ENCODE data around the gene DYSF. TPM values are rescaled to one million over a fixed set of nuclear protein-coding genes. Genes with fewer than 3 reads are reported as not detected.

DYSF gene
- total and polyA plus RNA-seq, 2 donors from 2014 or later, result 11.3 to 19.8 TPM

- Histone ChIP-seq H3K27ac (ENCODE audit: low read depth in 2 of 2, low read length in 2 of 2) (peak overlapping the region; percentile 22 to 41), H3K9me3 (ENCODE audit: control insufficient read depth in 2 of 3, insufficient read depth in 1 of 3, low read length in 3 of 3) (no peaks in the 10 kb centered on the region), H3K4me3 (ENCODE audit: low read length in 3 of 3) (peak overlapping the region in 1 of 3 donors; percentile 31), H3K9ac (ENCODE audit: low read length in 3 of 3) (no peak overlapping the region), H3K4me1 (ENCODE audit: control insufficient read depth in 2 of 3, insufficient read depth in 2 of 3, low read depth in 1 of 3, low read length in 3 of 3) (peaks cover 0 to 5% (median 2%) of the 10 kb centered on the region in 3 donors), H3K36me3 (ENCODE audit: control insufficient read depth in 2 of 3, insufficient read depth in 3 of 3, low read length in 3 of 3) (no peaks in the 10 kb centered on the region), H3K27me3 (ENCODE audit: control insufficient read depth, insufficient read depth, low read length) (peaks cover 5% of the 10 kb centered on the region)
- TF ChIP-seq, protein P1, sequence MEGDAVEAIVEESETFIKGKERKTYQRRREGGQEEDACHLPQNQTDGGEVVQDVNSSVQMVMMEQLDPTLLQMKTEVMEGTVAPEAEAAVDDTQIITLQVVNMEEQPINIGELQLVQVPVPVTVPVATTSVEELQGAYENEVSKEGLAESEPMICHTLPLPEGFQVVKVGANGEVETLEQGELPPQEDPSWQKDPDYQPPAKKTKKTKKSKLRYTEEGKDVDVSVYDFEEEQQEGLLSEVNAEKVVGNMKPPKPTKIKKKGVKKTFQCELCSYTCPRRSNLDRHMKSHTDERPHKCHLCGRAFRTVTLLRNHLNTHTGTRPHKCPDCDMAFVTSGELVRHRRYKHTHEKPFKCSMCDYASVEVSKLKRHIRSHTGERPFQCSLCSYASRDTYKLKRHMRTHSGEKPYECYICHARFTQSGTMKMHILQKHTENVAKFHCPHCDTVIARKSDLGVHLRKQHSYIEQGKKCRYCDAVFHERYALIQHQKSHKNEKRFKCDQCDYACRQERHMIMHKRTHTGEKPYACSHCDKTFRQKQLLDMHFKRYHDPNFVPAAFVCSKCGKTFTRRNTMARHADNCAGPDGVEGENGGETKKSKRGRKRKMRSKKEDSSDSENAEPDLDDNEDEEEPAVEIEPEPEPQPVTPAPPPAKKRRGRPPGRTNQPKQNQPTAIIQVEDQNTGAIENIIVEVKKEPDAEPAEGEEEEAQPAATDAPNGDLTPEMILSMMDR (IDR thresholded peaks at IDR 0.05; ENCODE audit: borderline replicate concordance, extremely low read depth, insufficient read depth), result no peak
- intact Hi-C loops (cut with DNase I), result loop anchor here (5.0 kb wide), 1 partner anchor 607 kb away; no protein-coding TSS in a partner anchor
- no peak for FAIRE-seq
- peak in 2 of 5 donors; percentile 18 to 29 for DNase-seq
Measured at GRCh38 chr2:71544919-71545571, 91.7 kb downstream of the DYSF start.

GRCh38 chr2:71545572-71546274 is 92.4 kb downstream of the DYSF start:
- peak overlapping the region in 1 of 3 donors; percentile 31 for H3K4me3 ChIP-seq (ENCODE audit: low read length in 3 of 3)
- H3K9me3 ChIP-seq (ENCODE audit: control insufficient read depth in 2 of 3, insufficient read depth in 1 of 3, low read length in 3 of 3), result no peaks in the 10 kb centered on the region
- no peak overlapping the region for H3K9ac ChIP-seq (ENCODE audit: low read length in 3 of 3)
- TF ChIP-seq, protein P1 (IDR thresholded peaks at IDR 0.05; ENCODE audit: borderline replicate concordance, extremely low read depth, insufficient read depth), result peak; percentile 73
- intact Hi-C loops (cut with DNase I), result loop anchor here (5.0 kb wide), 1 partner anchor 607 kb away; no protein-coding TSS in a partner anchor
- peaks cover 5% of the 10 kb centered on the region for H3K27me3 ChIP-seq (ENCODE audit: control insufficient read depth, insufficient read depth, low read length)
- H3K4me1 ChIP-seq (ENCODE audit: control insufficient read depth in 2 of 3, insufficient read depth in 2 of 3, low read depth in 1 of 3, low read length in 3 of 3), result peaks cover 0 to 5% (median 2%) of the 10 kb centered on the region in 3 donors
- DNase-seq (peak; percentile 62 to 87 (median 80)), FAIRE-seq (no peak)
- H3K36me3 ChIP-seq (ENCODE audit: control insufficient read depth in 2 of 3, insufficient read depth in 3 of 3, low read length in 3 of 3), result no peaks in the 10 kb centered on the region
- peak overlapping the region in 1 of 2 donors; percentile 22 for H3K27ac ChIP-seq (ENCODE audit: low read depth in 2 of 2, low read length in 2 of 2)

GRCh38 chr2:71546275-71546638 is 92.9 kb downstream of the DYSF start:
- peaks cover 5% of the 10 kb centered on the region for H3K27me3 ChIP-seq (ENCODE audit: control insufficient read depth, insufficient read depth, low read length)
- no peak for FAIRE-seq
- no peak overlapping the region for H3K9ac ChIP-seq (ENCODE audit: low read length in 3 of 3)
- no peak overlapping the region for H3K4me3 ChIP-seq (ENCODE audit: low read length in 3 of 3)
- no peaks in the 10 kb centered on the region for H3K36me3 ChIP-seq (ENCODE audit: control insufficient read depth in 2 of 3, insufficient read depth in 3 of 3, low read length in 3 of 3)
- DNase-seq, result no peak
- no peaks in the 10 kb centered on the region for H3K9me3 ChIP-seq (ENCODE audit: control insufficient read depth in 2 of 3, insufficient read depth in 1 of 3, low read length in 3 of 3)
- no peak overlapping the region for H3K27ac ChIP-seq (ENCODE audit: low read depth in 2 of 2, low read length in 2 of 2)
- intact Hi-C loops (cut with DNase I), result loop anchor here (5.0 kb wide), 1 partner anchor 606 kb away; no protein-coding TSS in a partner anchor
- peaks cover 0 to 5% (median 2%) of the 10 kb centered on the region in 3 donors for H3K4me1 ChIP-seq (ENCODE audit: control insufficient read depth in 2 of 3, insufficient read depth in 2 of 3, low read depth in 1 of 3, low read length in 3 of 3)
- TF ChIP-seq, protein P1 (IDR thresholded peaks at IDR 0.05; ENCODE audit: borderline replicate concordance, extremely low read depth, insufficient read depth), result no peak

All from kidney (tissue), 14 donors.